Liver (tissue), 3 donors: ENCODE results near the gene AIG1.

Source experiments
- HNF4A ChIP-seq, 2 donors: conservative IDR thresholded peaks; 2 replicates each; pipeline ENCODE4 v1.6.1; 2016; ENCODE audit warnings: antibody characterized with exemption in 2 of 2, mild to moderate bottlenecking in 2 of 2
- HNF4G ChIP-seq: IDR thresholded peaks from 2 replicates; pipeline ENCODE4 v1.6.1; 2016; ENCODE audit warnings: antibody characterized with exemption
- SP1 ChIP-seq: IDR thresholded peaks from 2 replicates; pipeline ENCODE4 v1.6.1; 2018; ENCODE audit warnings: antibody characterized with exemption, mild to moderate bottlenecking
- TF ChIP-seq, protein P1 (sequence below): fragments of 150-350 bp; IDR thresholded peaks from 2 replicates; pipeline ENCODE4 v1.5.1; 2017; ENCODE audit warnings: improper control_type of control experiment, low read depth, low read length; ENCODE audit not compliant: missing input control
- donor health status: healthy.
- donor health status: healthy.

DNA sequence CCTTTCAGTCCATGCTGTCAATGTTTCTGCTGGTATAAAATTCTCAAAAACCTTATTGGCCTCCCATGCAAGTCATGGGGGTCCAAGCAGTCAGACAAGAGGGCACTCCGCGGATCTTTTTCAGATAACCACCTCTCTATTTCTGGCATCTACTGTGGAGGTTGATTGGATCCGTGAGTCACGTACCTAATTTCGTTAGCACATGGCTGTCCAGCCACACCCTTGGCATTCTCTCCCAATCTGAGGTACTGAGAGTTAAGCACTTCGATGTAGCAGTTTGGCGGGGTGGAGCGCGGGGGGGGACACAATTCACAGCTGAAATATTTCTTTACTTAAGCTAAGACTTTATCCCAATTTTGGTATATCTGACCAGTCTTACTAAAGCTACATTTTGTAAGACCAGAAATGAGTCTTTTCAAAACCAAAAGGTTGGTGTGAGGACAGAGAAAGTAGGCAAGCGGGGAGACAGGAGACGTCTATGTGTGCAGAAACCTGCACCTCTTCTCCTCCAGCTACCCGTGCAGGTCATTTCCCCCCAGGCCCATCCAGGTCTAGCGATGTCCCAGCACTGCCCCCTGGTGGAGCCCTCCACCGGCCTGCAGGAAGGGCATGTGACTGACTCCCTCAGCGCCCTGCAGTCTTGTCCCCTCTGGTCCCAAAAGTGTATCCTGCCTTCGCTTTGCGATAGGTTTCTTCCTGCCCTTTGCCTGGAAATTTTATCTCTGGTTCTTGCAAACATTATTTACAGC lies 276.7 kb downstream of the AIG1 start:
- TF ChIP-seq, protein P1, sequence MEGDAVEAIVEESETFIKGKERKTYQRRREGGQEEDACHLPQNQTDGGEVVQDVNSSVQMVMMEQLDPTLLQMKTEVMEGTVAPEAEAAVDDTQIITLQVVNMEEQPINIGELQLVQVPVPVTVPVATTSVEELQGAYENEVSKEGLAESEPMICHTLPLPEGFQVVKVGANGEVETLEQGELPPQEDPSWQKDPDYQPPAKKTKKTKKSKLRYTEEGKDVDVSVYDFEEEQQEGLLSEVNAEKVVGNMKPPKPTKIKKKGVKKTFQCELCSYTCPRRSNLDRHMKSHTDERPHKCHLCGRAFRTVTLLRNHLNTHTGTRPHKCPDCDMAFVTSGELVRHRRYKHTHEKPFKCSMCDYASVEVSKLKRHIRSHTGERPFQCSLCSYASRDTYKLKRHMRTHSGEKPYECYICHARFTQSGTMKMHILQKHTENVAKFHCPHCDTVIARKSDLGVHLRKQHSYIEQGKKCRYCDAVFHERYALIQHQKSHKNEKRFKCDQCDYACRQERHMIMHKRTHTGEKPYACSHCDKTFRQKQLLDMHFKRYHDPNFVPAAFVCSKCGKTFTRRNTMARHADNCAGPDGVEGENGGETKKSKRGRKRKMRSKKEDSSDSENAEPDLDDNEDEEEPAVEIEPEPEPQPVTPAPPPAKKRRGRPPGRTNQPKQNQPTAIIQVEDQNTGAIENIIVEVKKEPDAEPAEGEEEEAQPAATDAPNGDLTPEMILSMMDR, result peak; percentile 26
- TF ChIP-seq HNF4G, result no peak
- no peak for TF ChIP-seq HNF4A (conservative IDR thresholded peaks at IDR 0.05)
- no peak for TF ChIP-seq SP1
